Naive thymus-derived CD4-positive, alpha-beta T cell (primary cell): ENCODE measurements around the gene HBM. TPM values are rescaled to one million over a fixed set of nuclear protein-coding genes. Genes with fewer than 3 reads are reported as not detected.
"Not testable (repeated sequence)": the region's sequence is repeated elsewhere in the genome, so short reads cannot be mapped to it uniquely, and the experiment has no call there.

Experiments used
- ATAC-seq: fragments of 150-1000 bp; cut with Tn5 transposase; 2 replicates; pipeline ENCODE4 v1.10.0; 2021; ENCODE audit warnings: mild to moderate bottlenecking, moderate library complexity
- CTCF ChIA-PET: fragments of 350-600 bp; sonication (Branson Sonifier 250); formaldehyde crosslinking; loops from one replicate; lab custom pipeline; 2021; ENCODE audit warnings: antibody characterized with exemption; lab: Charles Lee
- POLR2A ChIA-PET: fragments of 350-600 bp; sonication (Branson Sonifier 250); formaldehyde crosslinking; loops from one replicate; lab custom pipeline; 2021; ENCODE audit warnings: antibody characterized with exemption, inconsistent platforms; lab: Charles Lee
- DNase-seq, 9 donors: peaks; one replicate each; pipeline versions ENCODE4 v3.0.0 to v3.0.0-alpha.2; 2020 to 2022; ENCODE audit warnings: mixed read lengths in 1 of 9
- H3K27ac ChIP-seq: one replicate; pipeline ENCODE4 v1.7.0; 2013; ENCODE audit warnings: mild to moderate bottlenecking, low read depth, low read length, moderate library complexity
- H3K27me3 ChIP-seq, 2 donors: one replicate each; pipeline ENCODE4 v1.7.0; 2013; ENCODE audit warnings: low read length in 2 of 2, mild to moderate bottlenecking in 2 of 2, moderate library complexity in 2 of 2; ENCODE audit not compliant: control insufficient read depth in 2 of 2, insufficient read depth in 2 of 2
- H3K36me3 ChIP-seq, 3 experiments: 1 replicate in 2 of 3; 2 replicates in 1 of 3; pipeline ENCODE4 v1.7.0; 2013; ENCODE audit warnings: low read length in 3 of 3, mild to moderate bottlenecking in 3 of 3, moderate library complexity in 1 of 3; ENCODE audit not compliant: insufficient read depth in 3 of 3, control insufficient read depth in 2 of 3
- H3K4me1 ChIP-seq, 2 donors: one replicate each; pipeline ENCODE4 v1.7.0; 2013; ENCODE audit warnings: low read length in 2 of 2, mild to moderate bottlenecking in 2 of 2, moderate library complexity in 1 of 2; ENCODE audit not compliant: control insufficient read depth in 2 of 2, insufficient read depth in 2 of 2
- H3K4me3 ChIP-seq: 2 replicates; pipeline ENCODE4 v1.7.0; 2013; ENCODE audit warnings: mild to moderate bottlenecking, low read length
- H3K9me3 ChIP-seq, 3 experiments: 1 replicate in 2 of 3; 2 replicates in 1 of 3; pipeline ENCODE4 v1.7.0; 2013; ENCODE audit warnings: low read length in 3 of 3; ENCODE audit not compliant: control insufficient read depth in 2 of 3
- H3K27ac Mint-ChIP-seq, 9 donors: one replicate each; pipeline ENCODE4 v1.8.0; 2020 to 2022; ENCODE audit warnings: mixed read lengths in 9 of 9, mild to moderate bottlenecking in 8 of 9, moderate library complexity in 5 of 9, inconsistent platforms in 2 of 9
- H3K27me3 Mint-ChIP-seq, 5 donors: one replicate each; pipeline ENCODE4 v1.8.0; 2021 to 2022; ENCODE audit warnings: mixed read lengths in 5 of 5, mild to moderate bottlenecking in 1 of 5
- H3K36me3 Mint-ChIP-seq, 5 donors: one replicate each; pipeline ENCODE4 v1.8.0; 2020 to 2022; ENCODE audit warnings: mixed read lengths in 5 of 5, mild to moderate bottlenecking in 3 of 5, inconsistent platforms in 1 of 5
- H3K4me1 Mint-ChIP-seq, 7 donors: one replicate each; pipeline ENCODE4 v1.8.0; 2020 to 2022; ENCODE audit warnings: mixed read lengths in 7 of 7, mild to moderate bottlenecking in 3 of 7, inconsistent platforms in 1 of 7
- H3K4me3 Mint-ChIP-seq, 10 donors: one replicate each; pipeline ENCODE4 v1.8.0; 2020 to 2022; ENCODE audit warnings: mild to moderate bottlenecking in 10 of 10, mixed read lengths in 10 of 10, moderate library complexity in 6 of 10, inconsistent platforms in 2 of 10
- H3K9me3 Mint-ChIP-seq, 11 donors: one replicate each; pipeline ENCODE4 v1.8.0; 2020 to 2022; ENCODE audit warnings: mixed read lengths in 11 of 11, mild to moderate bottlenecking in 4 of 11, inconsistent platforms in 1 of 11, moderate library complexity in 1 of 11
- intact Hi-C, 2 donors: fragments of 100-400 bp; cut with micrococcal nuclease; formaldehyde crosslinking; loops; one replicate each; pipeline ENCODE4 v1.15.1; 2023
- polyA plus RNA-seq, 2 donors: library from polyadenylated mRNA; unstranded; fragments of 300-500 nt; fragmentation: Illumina TruSeq; gene quantifications; one replicate each; pipeline ENCODE4 v1.2.3, GENCODE V29; 2021
- total RNA-seq, 6 experiments: library from RNA in 5 of 6; stranded (reverse) in 5 of 6; gene quantifications; 1 replicate in 5 of 6; 2 replicates in 1 of 6; pipeline ENCODE4 v1.2.3 and lab custom pipeline; 2021 to 2026

Gene HBM
- total and polyA plus RNA-seq, 7 experiments from 2014 or later: not detected

DNA sequence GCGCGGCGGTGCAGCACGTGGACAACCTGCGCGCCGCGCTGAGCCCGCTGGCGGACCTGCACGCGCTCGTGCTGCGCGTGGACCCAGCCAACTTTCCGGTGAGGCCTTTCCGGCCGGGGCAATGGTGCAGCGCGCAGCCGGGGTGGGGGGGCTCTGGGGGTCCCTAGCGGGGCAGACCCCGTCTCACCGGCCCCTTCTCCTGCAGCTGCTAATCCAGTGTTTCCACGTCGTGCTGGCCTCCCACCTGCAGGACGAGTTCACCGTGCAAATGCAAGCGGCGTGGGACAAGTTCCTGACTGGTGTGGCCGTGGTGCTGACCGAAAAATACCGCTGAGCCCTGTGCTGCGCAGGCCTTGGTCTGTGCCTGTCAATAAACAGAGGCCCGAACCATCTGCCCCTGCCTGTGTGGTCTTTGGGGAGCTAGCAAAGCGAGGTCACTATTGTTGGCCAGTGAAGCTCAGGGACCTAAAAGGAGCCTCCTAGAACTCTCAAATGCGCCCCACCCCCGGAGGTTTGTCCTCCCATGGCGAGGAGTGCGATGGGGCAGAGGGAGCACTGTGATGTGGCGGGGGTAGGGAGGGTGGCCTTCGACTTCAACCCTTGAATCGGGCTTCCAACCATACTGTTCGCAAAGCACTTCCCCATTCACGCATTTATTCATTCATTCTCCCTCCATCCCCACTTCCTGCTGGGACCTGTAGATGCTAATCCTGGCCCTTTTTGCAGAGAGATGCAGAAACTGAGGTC lies 770 bp downstream of the HBM start:
- H3K4me3 Mint-ChIP-seq: peak overlapping the region in 8 of 10 donors; percentile 23 to 78 (median 57)
- peak; percentile 44 for ATAC-seq
- H3K27me3 Mint-ChIP-seq: peaks cover 35 to 64% (median 38%) of the 10 kb centered on the region in 5 donors
- POLR2A ChIA-PET: no interaction called here
- peaks cover 0 to 4% (median 0%) of the 10 kb centered on the region in 5 donors for H3K36me3 Mint-ChIP-seq
- Histone ChIP-seq H3K4me3 (no peak overlapping the region), H3K9me3 (no peaks in the 10 kb centered on the region), H3K27me3 (peaks cover 0 to 20% of the 10 kb centered on the region in 2 donors), H3K27ac (no peak overlapping the region), H3K4me1 (peaks cover 4 to 8% of the 10 kb centered on the region in 2 donors), H3K36me3 (no peaks in the 10 kb centered on the region)
- CTCF ChIA-PET: no interaction called here
- peak in 1 of 9 donors; percentile 14 for DNase-seq
- peaks cover 0 to 2% (median 0%) of the 10 kb centered on the region in 11 donors for H3K9me3 Mint-ChIP-seq
- H3K27ac Mint-ChIP-seq: peak overlapping the region in 1 of 9 donors; percentile 15
- H3K4me1 Mint-ChIP-seq: peaks cover 4 to 17% (median 9%) of the 10 kb centered on the region in 7 donors
- intact Hi-C loops: no loop called here

DNA sequence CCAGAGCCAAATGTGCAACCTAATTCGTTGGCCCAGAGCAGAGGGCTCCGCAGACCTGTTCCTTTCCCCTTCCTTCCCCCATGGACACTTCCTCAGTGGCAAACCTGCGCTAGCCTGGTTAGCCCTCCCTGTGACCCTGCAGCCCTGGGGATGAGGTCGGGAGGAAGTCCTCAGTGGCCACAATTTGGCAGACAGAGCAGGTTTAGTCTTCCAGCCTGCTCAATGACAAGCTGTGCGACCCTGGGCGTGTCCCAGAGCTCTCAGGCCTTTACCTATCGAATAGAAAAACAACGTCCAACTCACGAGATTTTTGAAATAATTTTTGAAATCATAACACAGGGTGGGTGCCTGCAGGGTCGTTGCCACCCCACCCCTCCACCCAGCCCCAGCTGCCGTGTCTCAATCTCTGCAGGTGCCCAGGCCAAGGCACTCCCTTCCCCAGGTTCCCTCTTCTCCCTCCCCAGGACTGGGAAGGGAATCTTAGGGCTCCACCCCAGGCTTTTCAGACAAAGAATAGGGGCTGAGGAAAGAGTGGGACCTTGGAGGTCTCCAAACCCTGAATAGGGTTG lies 1.4 kb downstream of the HBM start:
- peaks cover 0 to 20% of the 10 kb centered on the region in 2 donors for H3K27me3 ChIP-seq
- ChIA-PET POLR2A (no interaction called here), CTCF (no interaction called here)
- peak overlapping the region in 7 of 10 donors; percentile 1 to 77 (median 29) for H3K4me3 Mint-ChIP-seq
- H3K36me3 Mint-ChIP-seq: peaks cover 0 to 4% (median 0%) of the 10 kb centered on the region in 5 donors
- peak overlapping the region in 1 of 9 donors; percentile 15 for H3K27ac Mint-ChIP-seq
- H3K9me3 ChIP-seq: no peaks in the 10 kb centered on the region
- no peak for ATAC-seq
- no peak overlapping the region for H3K4me3 ChIP-seq
- H3K36me3 ChIP-seq: no peaks in the 10 kb centered on the region
- no peak overlapping the region for H3K27ac ChIP-seq
- intact Hi-C loops: no loop called here
- peaks cover 4 to 8% of the 10 kb centered on the region in 2 donors for H3K4me1 ChIP-seq
- peaks cover 0 to 2% (median 0%) of the 10 kb centered on the region in 11 donors for H3K9me3 Mint-ChIP-seq
- peaks cover 34 to 67% (median 39%) of the 10 kb centered on the region in 5 donors for H3K27me3 Mint-ChIP-seq
- H3K4me1 Mint-ChIP-seq: peaks cover 4 to 17% (median 9%) of the 10 kb centered on the region in 7 donors
- DNase-seq: no peak

DNA sequence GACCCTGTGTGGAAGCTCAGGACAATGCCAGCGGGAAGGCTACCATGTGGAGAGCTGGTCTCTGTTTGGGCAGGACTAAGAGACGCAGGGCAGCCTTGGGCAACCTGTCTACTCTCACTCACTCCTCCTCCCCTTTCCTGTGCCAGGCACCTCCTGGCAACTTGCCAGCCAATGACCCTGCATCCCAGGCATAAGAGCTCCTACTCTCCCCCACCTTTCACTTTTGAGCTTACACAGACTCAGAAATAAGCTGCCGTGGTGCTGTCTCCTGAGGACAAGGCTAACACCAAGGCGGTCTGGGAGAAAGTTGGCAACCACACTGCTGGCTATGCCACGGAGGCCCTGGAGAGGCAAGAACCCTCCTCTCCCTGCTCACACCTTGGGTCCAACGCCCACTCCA lies 2.6 kb downstream of the HBM start:
- peaks cover 4 to 8% of the 10 kb centered on the region in 2 donors for H3K4me1 ChIP-seq
- Mint-ChIP-seq H3K4me3 (no peak overlapping the region), H3K27ac (no peak overlapping the region), H3K27me3 (peaks cover 31 to 63% (median 39%) of the 10 kb centered on the region in 5 donors), H3K36me3 (peaks cover 0 to 4% (median 0%) of the 10 kb centered on the region in 5 donors), H3K4me1 (peaks cover 4 to 17% (median 10%) of the 10 kb centered on the region in 7 donors), H3K9me3 (peaks cover 0 to 2% (median 0%) of the 10 kb centered on the region in 11 donors)
- no peak overlapping the region for H3K27ac ChIP-seq
- POLR2A ChIA-PET: interaction anchor here (0.7 kb wide), 1 partner anchor 1846 kb away, joined by 4 read pairs; no protein-coding TSS in a partner anchor
- peaks cover 0 to 20% of the 10 kb centered on the region in 2 donors for H3K27me3 ChIP-seq
- no peak for ATAC-seq
- CTCF ChIA-PET: no interaction called here
- intact Hi-C loops: no loop called here
- H3K9me3 ChIP-seq: no peaks in the 10 kb centered on the region
- no peak for DNase-seq
- no peaks in the 10 kb centered on the region for H3K36me3 ChIP-seq
- no peak overlapping the region for H3K4me3 ChIP-seq

DNA sequence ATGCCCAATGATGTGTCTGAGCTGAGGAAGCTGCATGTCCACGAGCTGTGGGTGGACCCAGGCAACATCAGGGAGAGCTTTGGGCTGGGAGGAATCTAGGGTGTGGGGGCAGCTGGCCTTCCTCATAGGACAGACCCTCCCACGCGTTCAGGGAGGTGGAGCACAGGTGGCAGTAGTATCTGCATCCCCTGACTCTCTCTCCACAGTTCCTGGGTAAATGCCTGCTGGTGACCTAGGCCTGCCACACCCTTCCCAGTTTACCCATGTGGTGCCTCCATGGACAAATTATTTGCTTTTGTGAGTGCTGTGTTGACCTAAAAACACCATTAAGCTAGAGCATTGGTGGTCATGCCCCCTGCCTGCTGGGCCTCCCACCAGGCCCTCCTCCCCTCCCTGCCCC lies 3.2 kb downstream of the HBM start:
- intact Hi-C loops: no loop called here
- H3K27ac Mint-ChIP-seq: peak overlapping the region in 1 of 9 donors; percentile 70

DNA sequence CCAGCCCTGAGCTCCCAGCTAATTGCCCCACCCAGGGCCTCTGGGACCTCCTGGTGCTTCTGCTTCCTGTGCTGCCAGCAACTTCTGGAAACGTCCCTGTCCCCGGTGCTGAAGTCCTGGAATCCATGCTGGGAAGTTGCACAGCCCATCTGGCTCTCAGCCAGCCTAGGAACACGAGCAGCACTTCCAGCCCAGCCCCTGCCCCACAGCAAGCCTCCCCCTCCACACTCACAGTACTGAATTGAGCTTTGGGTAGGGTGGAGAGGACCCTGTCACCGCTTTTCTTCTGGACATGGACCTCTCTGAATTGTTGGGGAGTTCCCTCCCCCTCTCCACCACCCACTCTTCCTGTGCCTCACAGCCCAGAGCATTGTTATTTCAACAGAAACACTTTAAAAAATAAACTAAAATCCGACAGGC lies 4.3 kb downstream of the HBM start:
- H3K4me3 Mint-ChIP-seq, H3K9me3 Mint-ChIP-seq: not testable (repeated sequence)

More for the DNA sequence above, 3.2 kb downstream of the HBM start:
- no peak for ATAC-seq
- peaks cover 0 to 2% (median 0%) of the 10 kb centered on the region in 11 donors for H3K9me3 Mint-ChIP-seq
- DNase-seq: no peak
- H3K27me3 Mint-ChIP-seq: peaks cover 31 to 66% (median 39%) of the 10 kb centered on the region in 5 donors
- peaks cover 0 to 4% (median 0%) of the 10 kb centered on the region in 5 donors for H3K36me3 Mint-ChIP-seq
- POLR2A ChIA-PET: no interaction called here
- peaks cover 4 to 17% (median 11%) of the 10 kb centered on the region in 7 donors for H3K4me1 Mint-ChIP-seq
- Histone ChIP-seq H3K4me3 (no peak overlapping the region), H3K4me1 (peaks cover 4 to 8% of the 10 kb centered on the region in 2 donors), H3K27me3 (peaks cover 0 to 20% of the 10 kb centered on the region in 2 donors), H3K36me3 (no peaks in the 10 kb centered on the region), H3K27ac (no peak overlapping the region), H3K9me3 (no peaks in the 10 kb centered on the region)
- no peak overlapping the region for H3K4me3 Mint-ChIP-seq
- CTCF ChIA-PET: no interaction called here

DNA sequence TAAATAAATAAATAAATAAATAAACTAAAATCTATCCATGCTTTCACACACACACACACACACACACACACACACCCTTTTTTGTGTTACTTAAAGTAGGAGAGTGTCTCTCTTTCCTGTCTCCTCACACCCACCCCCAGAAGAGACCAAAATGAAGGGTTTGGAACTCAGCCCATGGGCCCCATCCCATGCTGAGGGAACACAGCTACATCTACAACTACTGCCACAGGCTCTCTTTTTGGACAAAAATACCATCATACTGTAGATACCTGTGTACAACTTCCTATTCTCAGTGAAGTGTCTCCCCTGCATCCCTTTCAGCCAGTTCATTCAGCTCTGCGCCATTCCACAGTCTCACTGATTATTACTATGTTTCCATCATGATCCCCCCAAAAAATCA lies 5.0 kb downstream of the HBM start:
- no peak overlapping the region for H3K27ac Mint-ChIP-seq
- ATAC-seq: no peak

More for the DNA sequence above, 4.3 kb downstream of the HBM start:
- CTCF ChIA-PET, H3K27ac ChIP-seq, H3K27ac Mint-ChIP-seq, H3K36me3 Mint-ChIP-seq, H3K4me1 ChIP-seq, H3K36me3 ChIP-seq, POLR2A ChIA-PET, ATAC-seq, DNase-seq, H3K9me3 ChIP-seq, intact Hi-C loops, H3K4me3 ChIP-seq: not testable (repeated sequence)
- peaks cover 40 to 73% (median 47%) of the 10 kb centered on the region in 5 donors for H3K27me3 Mint-ChIP-seq
- H3K27me3 ChIP-seq: peaks cover 0 to 20% of the 10 kb centered on the region in 2 donors
- H3K4me1 Mint-ChIP-seq: peaks cover 4 to 24% (median 17%) of the 10 kb centered on the region in 7 donors

More for the DNA sequence above, 5.0 kb downstream of the HBM start:
- Histone ChIP-seq H3K27me3 (peaks cover 0 to 19% of the 10 kb centered on the region in 2 donors), H3K9me3 (no peaks in the 10 kb centered on the region), H3K4me1 (no peaks in the 10 kb centered on the region), H3K4me3 (no peak overlapping the region), H3K36me3 (no peaks in the 10 kb centered on the region), H3K27ac (no peak overlapping the region)
- DNase-seq: no peak
- POLR2A ChIA-PET: no interaction called here
- Mint-ChIP-seq H3K9me3 (peaks cover 0 to 2% (median 0%) of the 10 kb centered on the region in 11 donors), H3K36me3 (peaks cover 0 to 4% (median 0%) of the 10 kb centered on the region in 5 donors), H3K27me3 (peaks cover 47 to 75% (median 53%) of the 10 kb centered on the region in 5 donors), H3K4me1 (peaks cover 4 to 22% (median 16%) of the 10 kb centered on the region in 7 donors), H3K4me3 (peak overlapping the region in 1 of 10 donors; percentile 13)
- intact Hi-C loops: no loop called here
- CTCF ChIA-PET: interaction anchor here (0.9 kb wide), 1 partner anchor 11 kb away, joined by 4 read pairs; no protein-coding TSS in a partner anchor
